ENCODE results near the gene TFAP2C.
"Not testable (repeated sequence)": the region's sequence is repeated elsewhere in the genome, so short reads cannot be mapped to it uniquely, and the experiment has no call there.

Gene TFAP2C

DNA sequence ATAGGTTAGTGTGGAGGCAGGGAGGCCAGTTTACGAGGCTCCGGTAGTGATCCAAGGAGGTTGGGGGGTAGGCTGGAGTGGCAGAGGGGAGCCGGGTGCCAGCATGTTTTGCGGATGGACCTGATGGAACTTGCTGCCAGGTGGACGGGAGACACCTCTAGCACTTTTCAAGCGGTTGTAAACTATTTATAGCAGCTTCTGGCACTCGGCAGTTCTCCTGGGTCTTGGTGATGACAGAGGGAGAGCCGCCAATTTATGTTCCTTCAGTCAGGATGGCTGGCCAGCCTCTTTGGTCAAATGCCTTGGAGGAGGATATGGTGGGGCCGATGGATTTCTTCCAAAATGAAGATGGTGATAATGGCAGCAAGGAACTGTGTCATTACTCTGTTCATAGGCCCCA lies 28.8 kb downstream of the TFAP2C start:
- no peak for DNase-seq

DNA sequence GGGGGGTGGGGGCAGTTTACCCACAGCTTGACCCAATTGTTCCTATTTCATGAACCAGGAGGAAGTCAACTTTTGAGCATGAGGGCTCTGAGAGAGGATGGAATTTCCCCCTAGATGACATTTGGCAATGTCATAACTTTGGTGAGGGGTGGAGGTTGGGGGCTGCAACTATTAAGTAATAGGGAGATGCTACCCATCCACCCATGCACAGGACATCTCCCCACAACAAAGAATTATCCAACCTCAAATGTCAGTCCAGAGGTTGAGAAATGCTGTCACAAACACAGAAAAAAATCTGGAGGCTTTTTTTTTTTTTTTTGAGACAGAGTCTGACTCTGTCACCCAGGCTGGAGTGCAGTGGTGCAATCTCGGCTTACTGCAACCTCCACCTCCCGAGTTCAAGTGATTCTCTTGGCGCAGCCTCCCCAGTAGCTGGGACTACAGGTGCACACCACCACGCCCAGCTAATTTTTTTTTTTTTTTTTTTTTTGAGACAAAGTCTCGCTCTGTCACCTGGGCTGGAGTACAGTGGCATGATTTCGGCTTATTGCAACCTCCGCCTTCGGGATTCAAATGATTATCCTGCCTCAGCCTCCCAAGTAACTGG lies 29.3 kb downstream of the TFAP2C start:
- DNase-seq: not testable (repeated sequence)

DNA sequence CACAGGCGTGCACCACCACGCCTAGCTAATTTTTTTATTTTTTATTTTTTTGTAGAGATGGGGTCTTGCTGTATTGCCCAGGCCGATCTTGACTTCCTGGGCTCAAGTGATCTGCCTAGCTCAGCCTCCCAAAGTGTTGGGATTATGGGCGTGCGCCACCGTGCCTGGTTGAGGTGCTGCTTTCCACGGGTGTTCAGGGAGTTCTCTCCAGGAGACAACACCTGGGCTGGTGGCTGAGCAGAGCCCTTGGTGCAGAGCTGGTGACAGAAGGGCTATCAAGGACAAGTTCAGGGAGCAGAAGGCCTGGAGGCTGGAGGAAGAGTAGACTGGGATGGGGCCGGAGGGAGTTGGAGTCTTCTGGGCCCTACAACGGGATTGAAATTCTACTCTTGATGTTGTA lies 34.6 kb downstream of the TFAP2C start:
- DNase-seq: no peak

DNA sequence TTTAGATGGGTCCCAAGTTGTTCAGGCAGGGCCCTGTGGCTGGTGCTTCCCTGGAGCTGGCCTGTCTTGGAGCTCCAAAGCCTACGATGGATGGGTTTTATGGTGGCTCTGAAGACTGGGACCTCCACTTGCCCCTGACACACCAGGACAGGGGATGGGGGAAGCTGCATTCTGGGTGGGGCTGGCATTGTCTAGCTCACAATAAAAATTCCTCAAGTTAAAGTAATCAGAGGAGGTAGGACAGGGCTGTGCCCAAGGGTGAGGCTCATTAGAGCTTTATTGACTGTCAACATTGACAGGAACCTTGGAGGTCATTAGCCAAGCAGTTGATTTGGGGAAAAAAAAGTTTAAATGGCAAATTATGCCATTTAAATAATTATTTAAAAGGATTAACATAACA lies 35.7 kb downstream of the TFAP2C start:
- no peak for DNase-seq

DNA sequence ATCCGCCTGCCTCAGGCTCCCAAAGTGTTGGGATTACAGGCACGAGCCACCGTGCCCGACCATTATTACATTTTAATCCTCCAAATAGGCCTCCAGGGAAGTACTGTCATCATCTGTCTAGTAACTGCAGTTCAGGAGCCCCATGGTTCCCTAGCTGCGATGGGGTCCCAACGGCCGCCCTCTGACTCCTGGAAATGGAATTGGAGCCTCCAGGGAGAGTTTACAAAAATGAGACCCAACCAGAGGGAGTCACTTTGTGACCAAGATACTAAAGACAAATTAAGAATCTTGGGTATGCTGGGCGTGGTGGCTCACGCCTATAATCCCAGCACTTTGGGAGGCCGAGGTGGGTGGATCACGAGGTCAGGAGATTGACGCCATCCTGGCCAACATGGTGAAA lies 36.7 kb downstream of the TFAP2C start:
- no peak for DNase-seq

DNA sequence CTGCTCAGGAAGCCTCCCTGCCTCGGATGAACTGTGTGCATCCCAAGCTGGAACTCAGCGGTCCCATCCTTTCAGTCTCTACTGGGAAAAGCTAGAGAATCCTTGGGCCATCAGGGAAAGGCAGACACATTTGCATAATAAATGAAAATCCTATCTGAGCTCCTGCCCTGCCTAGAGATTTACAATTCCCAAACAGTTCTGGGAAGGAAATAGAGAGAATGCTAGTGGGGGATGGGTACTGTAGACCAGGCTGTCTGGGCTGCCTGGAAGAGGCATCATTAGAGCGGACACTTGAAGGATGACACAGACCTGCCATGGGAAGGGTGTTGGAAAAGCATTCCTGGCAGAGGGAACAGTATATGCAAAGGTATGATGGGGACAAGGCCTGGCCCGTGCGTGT lies 44.3 kb downstream of the TFAP2C start:
- DNase-seq: no peak

DNA sequence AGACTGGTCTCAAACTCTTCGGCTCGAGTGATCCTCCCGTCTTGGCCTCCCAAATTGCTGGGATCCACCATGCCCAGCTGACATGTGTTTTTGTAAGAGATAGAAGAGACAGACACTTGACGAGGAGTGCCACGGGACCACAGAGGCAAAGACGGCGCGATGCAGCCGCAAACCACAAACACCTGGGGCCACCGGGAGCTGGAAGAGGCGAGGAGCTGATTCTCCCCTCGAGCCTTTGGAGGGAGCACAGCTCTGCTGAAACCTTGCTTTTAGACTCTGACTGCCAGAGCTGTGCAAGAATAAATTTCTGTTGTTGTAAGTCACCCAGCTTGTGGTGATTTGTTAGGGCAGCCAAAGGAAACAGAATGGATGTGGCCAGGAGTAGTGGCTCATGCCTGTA lies 46.9 kb downstream of the TFAP2C start:
- no peak for DNase-seq

DNA sequence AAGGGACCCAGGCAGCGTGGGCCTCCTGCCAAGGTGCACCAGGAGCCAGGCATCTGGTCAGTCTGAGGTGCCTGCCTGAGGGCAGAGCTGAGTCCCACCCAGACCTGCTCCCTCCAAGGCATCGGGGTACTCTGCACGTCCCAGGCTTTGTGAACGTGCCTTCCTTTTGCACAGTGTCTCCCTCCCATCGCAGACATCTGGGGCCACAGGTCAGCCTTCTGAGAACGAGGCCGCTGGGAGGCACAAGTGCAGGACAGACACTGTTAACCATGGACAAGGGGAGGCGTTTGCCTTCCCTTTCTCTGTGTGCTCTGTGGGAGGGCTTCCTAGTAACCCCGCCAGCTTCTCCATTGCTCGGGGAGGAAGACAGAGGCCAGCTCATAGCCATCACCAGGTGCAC lies 47.6 kb downstream of the TFAP2C start:
- DNase-seq: no peak

DNA sequence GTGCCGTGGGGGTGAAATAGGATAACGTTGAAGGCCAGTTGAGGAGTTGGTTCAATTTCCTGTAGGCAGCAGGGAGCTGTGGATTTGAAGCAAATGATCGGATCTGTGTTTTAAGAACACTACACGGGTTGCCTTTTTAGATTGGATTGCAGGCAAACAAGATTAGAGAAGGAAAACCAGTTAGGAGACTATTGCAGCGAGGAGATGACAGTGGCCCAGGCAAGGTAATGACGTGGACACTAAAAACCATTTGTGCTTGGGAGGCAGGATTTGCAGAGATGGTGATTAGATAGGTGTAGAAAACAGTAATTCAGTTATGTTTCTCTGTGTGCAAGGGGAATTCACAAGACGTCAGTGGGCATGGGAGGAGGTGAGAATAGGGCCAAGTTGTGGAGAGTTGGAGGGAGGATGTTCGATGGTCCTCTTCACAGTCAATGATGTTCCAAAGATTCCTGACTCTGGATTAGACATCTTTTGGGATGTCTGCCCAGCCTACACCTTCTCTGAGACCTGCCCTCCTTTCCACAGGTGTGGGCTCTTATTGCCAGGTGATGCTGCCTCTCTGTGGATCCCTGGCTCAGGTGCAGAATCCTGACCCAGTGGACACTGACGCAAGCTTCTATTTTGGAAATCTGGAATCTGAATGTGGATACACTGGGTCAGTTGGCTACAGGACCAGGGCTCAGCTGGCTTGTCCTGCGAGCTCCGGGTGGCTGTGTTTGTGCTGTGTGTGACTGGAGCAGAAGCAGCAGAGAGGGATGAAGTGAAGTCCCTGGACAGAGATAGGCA lies 54.2 kb downstream of the TFAP2C start:
- DNase-seq: no peak

DNA sequence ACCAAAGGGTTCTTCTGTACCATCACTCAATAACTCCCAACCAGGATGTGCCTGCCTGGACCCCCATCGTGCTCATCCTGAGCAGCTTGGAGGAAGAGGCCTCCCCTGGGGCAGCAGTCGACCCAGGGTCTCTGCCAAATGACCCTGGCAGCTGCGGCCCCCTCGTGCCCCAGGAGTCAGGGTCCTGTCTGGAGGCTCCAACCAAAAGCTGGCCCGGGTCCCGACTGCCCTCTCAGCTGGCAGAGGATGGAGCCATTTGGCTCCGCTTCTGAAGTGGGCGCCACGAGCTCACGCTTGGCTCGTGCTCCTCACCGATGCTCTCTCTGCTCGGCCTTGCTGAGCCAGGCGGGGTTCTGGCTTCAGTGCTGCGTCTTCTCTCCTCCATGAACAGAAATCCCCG lies 56.8 kb downstream of the TFAP2C start:
- no peak for DNase-seq

DNA sequence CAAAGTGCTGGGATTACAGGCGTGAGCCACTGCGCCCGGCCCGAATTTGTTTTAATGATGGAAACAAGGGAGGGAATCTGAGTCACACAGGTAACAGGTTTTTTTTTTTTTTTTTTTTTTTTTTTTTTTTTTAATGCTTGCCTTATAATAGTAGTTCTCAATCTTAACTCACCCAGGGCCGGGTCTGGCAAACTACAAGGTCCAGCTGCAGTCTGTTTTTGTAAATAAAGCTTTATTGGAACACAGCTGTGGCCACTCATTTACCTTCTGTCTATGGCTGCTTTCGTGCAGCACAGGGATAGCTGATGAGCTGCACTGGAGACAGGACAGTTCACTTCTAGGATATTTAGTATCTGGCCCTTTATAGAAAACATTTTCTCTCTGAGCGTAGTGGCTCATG lies 58.0 kb downstream of the TFAP2C start:
- no peak for DNase-seq

DNA sequence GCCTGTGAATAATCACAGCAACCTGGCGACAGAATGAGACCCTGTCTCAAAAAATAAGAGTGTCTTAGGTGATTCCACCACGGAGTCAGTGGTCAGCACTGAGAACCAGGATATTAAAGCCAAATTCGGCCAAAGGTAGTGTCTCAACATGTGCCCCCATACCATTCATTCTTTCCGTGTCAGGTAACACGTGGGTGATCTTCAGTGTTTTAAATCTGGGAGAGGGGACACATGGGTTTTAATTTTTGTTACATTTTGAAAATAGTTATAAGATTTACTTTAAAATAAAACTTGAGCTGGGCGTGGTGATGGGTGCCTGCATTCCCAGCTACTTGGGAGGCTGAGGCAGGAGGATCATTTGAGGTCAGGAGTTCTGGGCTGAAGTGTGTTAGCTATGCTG lies 59.0 kb downstream of the TFAP2C start:
- DNase-seq: no peak
